Testis (tissue), 3 donors: Measurements from ENCODE around the gene TSPAN7. TPM values are rescaled to one million over a fixed set of nuclear protein-coding genes. Genes with fewer than 3 reads are reported as not detected.

Experiments used
- DNase-seq: peaks from one replicate; pipeline ENCODE4 v3.0.0-alpha.2; 2019
- H3K27ac ChIP-seq, 2 donors: fragments of 200-600 bp; sonication (generic); one replicate each; pipeline ENCODE4 v1.5.1; 2019
- H3K27me3 ChIP-seq: fragments of 200-600 bp; sonication (generic); one replicate; pipeline ENCODE4 v1.5.1; 2019
- H3K36me3 ChIP-seq: fragments of 200-600 bp; sonication (generic); one replicate; pipeline ENCODE4 v1.5.1; 2017; ENCODE audit warnings: low read depth; ENCODE audit errors: missing control alignments
- H3K4me1 ChIP-seq: fragments of 200-600 bp; sonication (generic); one replicate; pipeline ENCODE4 v1.5.1; 2019
- H3K4me3 ChIP-seq, 2 donors: fragments of 200-600 bp; sonication (generic); one replicate each; pipeline ENCODE4 v1.5.1; 2017 to 2019
- H3K9me3 ChIP-seq: fragments of 200-600 bp; sonication (generic); one replicate; pipeline ENCODE4 v1.5.1; 2017
- POLR2A ChIP-seq: fragments of 450-650 bp; IDR thresholded peaks from one replicate; pipeline ENCODE4 v1.6.1; 2017; ENCODE audit warnings: antibody characterized with exemption, mild to moderate bottlenecking, moderate library complexity
- WGBS, 2 donors: methylation state at CpG; one replicate each; pipeline ENCODE4 v1.1.5; 2018; 5-methylcytosine and 5-hydroxymethylcytosine counted together
- intact Hi-C: fragments of 100-400 bp; cut with DNase I; formaldehyde crosslinking; loops from one replicate; pipeline ENCODE4 v1.15.1; 2023; ENCODE audit warnings: low total_unique reads
- polyA plus RNA-seq: library from polyadenylated mRNA; stranded (reverse); fragments of 350-450 nt; fragmentation: Illumina TruSeq; extraction: RNeasy Lipid Tissue Mini Kit (QIAGEN cat#74804); gene quantifications from one replicate; pipeline ENCODE4 v1.2.3, GENCODE V29; 2014; ENCODE audit warnings: low read depth, low replicate concordance; ENCODE audit not compliant: insufficient read depth
- total RNA-seq, 2 donors: library from RNA; depleted of rRNA; stranded (reverse); fragments of >200 nt; gene quantifications; one replicate each; pipeline ENCODE4 v1.2.3, GENCODE V29; 2016
- TF ChIP-seq, protein P1 (sequence below), 3 experiments: fragments of 450-650 bp in 2 of 3; fragments of 200-600 bp in 1 of 3; sonication (generic) in 1 of 3; IDR thresholded peaks; one replicate each; pipeline ENCODE4 v1.5.1; 2016 to 2019; ENCODE audit warnings: antibody characterized with exemption in 3 of 3, mild to moderate bottlenecking in 2 of 3, moderate library complexity in 1 of 3

TSPAN7 gene
- total and polyA plus RNA-seq, 3 donors from 2014 or later = 5.7 to 21.5 (median 6.4) TPM

DNA sequence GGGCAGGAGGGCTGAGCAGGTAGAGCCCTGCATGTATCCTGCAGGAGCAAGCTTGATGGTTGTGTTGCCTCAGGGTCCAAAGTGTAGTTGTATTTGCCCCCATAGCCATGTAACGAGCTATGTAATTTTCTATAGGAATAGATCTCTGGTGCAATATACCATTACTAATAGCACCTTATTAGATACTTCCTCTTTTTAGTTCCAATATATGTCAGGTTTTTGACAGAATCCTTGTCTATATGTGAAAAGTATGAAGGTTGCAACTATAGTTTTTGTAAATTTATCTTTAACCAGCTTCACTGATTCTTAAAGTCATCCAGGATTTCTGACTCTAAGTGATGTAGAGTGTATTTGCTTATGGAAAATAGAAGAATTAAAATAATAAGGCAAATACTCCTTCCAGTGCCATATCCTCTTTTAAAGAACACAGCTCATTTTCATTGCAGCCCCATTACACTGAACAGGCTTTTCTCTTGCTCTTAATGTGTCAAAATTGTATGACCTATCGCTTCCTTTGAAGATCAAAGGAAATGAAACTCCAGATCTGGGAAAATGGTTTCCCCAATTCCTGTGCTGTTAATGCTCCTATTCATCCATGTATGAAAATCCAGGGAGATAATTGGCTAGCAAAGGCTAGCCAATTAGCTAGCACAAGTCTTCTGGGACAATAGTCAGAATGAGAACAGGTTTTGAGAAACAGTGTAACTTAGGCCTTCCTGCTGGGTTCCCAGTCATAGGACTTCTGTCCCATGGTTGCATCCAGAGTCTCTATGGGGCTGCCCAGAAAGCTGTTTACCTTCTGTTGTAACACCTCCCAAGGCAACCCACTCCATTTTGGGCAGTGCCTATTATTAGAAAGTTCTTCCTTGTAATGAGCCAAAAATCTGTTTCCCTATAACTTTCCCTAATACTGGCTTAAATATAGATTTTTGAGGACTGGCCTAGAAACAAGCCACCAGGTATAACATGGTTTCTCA lies 90.6 kb downstream of the TSPAN7 start:
- no peaks in the 10 kb centered on the region for H3K36me3 ChIP-seq
- no peak overlapping the region for H3K27ac ChIP-seq
- H3K4me1 ChIP-seq = no peaks in the 10 kb centered on the region
- no peak for DNase-seq
- H3K9me3 ChIP-seq = no peaks in the 10 kb centered on the region
- no peak for TF ChIP-seq POLR2A
- TF ChIP-seq, protein P1, sequence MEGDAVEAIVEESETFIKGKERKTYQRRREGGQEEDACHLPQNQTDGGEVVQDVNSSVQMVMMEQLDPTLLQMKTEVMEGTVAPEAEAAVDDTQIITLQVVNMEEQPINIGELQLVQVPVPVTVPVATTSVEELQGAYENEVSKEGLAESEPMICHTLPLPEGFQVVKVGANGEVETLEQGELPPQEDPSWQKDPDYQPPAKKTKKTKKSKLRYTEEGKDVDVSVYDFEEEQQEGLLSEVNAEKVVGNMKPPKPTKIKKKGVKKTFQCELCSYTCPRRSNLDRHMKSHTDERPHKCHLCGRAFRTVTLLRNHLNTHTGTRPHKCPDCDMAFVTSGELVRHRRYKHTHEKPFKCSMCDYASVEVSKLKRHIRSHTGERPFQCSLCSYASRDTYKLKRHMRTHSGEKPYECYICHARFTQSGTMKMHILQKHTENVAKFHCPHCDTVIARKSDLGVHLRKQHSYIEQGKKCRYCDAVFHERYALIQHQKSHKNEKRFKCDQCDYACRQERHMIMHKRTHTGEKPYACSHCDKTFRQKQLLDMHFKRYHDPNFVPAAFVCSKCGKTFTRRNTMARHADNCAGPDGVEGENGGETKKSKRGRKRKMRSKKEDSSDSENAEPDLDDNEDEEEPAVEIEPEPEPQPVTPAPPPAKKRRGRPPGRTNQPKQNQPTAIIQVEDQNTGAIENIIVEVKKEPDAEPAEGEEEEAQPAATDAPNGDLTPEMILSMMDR (IDR thresholded peaks at IDR 0.05) = no peak
- H3K27me3 ChIP-seq = no peaks in the 10 kb centered on the region
- 95 to 100% methylated on average over 2 of the region's 2 CpGs for WGBS, 2 donors
- no peak overlapping the region for H3K4me3 ChIP-seq
- intact Hi-C loops = no loop called here

- Histone ChIP-seq H3K4me1 (no peaks in the 10 kb centered on the region), H3K9me3 (no peaks in the 10 kb centered on the region), H3K4me3 (no peak overlapping the region), H3K27ac (no peak overlapping the region), H3K36me3 (no peaks in the 10 kb centered on the region), H3K27me3 (no peaks in the 10 kb centered on the region)
- 95% methylated on average over 13 of the region's 13 CpGs for WGBS, 2 donors
- DNase-seq = no peak
- TF ChIP-seq, protein P1 (IDR thresholded peaks at IDR 0.05) = no peak
- no peak for TF ChIP-seq POLR2A
- intact Hi-C loops = no loop called here
Measured at GRCh38 chrX:38652934-38653442, 91.6 kb downstream of the TSPAN7 start.

DNA sequence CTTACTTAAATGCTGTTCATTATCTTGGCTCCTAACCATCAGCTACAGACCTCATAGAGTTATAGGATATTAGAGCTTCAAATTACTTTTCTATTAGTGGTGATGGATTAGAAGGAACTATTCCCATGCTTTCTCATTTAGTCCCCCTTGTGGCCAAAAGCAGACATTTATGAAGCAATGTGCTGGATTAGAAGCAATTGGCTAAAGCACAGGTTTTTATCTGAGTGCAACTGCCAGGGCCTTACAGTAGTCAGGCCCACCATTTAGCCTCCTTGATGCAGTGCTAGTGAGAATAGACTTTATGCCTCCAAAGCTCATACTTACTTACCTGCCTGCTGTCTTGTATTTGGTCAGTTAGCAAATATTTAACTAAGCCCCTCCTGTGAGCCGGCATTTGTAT lies 93.0 kb downstream of the TSPAN7 start:
- DNase-seq = peak; percentile 19
- Histone ChIP-seq H3K4me1 (no peaks in the 10 kb centered on the region), H3K27ac (no peak overlapping the region), H3K9me3 (no peaks in the 10 kb centered on the region), H3K27me3 (no peaks in the 10 kb centered on the region), H3K4me3 (no peak overlapping the region), H3K36me3 (no peaks in the 10 kb centered on the region)
- WGBS, 2 donors = 88 to 100% methylated on average over 1 of the region's 1 CpG
- intact Hi-C loops = no loop called here
- TF ChIP-seq, protein P1 (IDR thresholded peaks at IDR 0.05) = peak; percentile 13 to 53 (median 31)
- TF ChIP-seq POLR2A = no peak

GRCh38 chrX:38656350-38656915 lies 95.1 kb downstream of the TSPAN7 start:
- no peaks in the 10 kb centered on the region for H3K36me3 ChIP-seq
- DNase-seq = no peak
- WGBS, 2 donors = 74 to 88% methylated on average over 4 of the region's 4 CpGs
- H3K4me3 ChIP-seq = no peak overlapping the region
- TF ChIP-seq, protein P1 (IDR thresholded peaks at IDR 0.05) = no peak
- no peak for TF ChIP-seq POLR2A
- no peaks in the 10 kb centered on the region for H3K27me3 ChIP-seq
- intact Hi-C loops = no loop called here
- no peak overlapping the region for H3K27ac ChIP-seq
- H3K9me3 ChIP-seq = no peaks in the 10 kb centered on the region
- H3K4me1 ChIP-seq = no peaks in the 10 kb centered on the region
